Stimulated activated CD8-positive, alpha-beta memory T cell treated with anti-CD3 and anti-CD28 coated beads, Interleukin-12 subunit alpha, Interleukin-12 subunit beta, amount 100 ng/mL, for 24 hours (primary cell): Measurements from ENCODE around the gene LNX2.

Experiments used
- DNase-seq: peaks from one replicate; pipeline ENCODE4 v3.0.0-alpha.2; 2020; ENCODE audit errors: extremely low read depth

The LNX2 gene

DNA sequence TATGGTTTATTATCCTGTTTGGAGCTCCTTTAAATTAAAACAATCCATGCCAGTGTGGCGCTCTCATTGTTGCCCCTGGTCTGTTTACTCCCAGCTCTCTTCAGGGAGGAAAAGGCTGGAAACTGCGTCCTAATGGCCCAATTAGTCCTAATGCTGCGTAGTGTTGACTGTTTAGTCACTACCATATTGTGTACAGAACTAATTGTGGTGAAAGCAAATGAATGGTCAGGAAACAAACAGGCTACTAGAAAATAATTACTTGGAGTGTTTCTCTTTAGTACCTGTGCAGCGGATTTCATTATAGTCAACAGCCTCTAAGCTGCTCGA, 115.5 kb downstream of the LNX2 start:
- DNase-seq: no peak

DNA sequence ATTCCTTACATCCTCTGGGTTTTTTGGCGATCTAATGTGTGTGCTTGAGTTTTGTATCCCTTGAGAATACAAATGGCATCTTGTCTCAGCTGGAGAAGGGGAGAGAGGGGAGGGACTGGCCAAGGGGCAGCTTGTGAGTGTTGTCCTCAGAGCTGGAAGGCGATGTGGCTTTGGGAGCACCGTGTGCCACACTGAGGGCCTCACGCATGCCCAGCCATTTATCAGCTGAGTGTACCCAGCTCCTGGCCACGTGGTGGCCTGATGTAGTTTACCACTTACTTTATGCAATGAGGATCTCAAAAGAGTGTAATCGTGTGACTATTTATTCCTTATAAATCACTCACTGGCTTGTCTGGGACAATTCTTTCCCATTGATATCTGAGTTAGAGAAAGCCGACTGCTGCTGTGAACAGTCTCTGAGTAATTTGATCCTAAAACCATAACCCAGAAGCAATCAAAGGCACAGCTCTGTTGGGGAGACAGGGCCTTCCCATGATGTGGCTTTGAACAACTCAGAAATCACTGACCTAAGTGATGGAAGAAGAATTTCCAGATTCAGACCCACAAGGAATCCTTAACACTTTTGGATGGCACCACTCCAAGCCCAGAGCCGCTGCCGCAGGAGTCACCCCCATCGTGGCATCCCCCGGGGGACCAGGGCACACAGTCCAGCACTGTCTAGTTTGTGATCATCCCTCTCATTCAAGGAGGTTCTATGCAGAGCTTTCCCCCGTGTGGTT, 116.0 kb downstream of the LNX2 start:
- no peak for DNase-seq

DNA sequence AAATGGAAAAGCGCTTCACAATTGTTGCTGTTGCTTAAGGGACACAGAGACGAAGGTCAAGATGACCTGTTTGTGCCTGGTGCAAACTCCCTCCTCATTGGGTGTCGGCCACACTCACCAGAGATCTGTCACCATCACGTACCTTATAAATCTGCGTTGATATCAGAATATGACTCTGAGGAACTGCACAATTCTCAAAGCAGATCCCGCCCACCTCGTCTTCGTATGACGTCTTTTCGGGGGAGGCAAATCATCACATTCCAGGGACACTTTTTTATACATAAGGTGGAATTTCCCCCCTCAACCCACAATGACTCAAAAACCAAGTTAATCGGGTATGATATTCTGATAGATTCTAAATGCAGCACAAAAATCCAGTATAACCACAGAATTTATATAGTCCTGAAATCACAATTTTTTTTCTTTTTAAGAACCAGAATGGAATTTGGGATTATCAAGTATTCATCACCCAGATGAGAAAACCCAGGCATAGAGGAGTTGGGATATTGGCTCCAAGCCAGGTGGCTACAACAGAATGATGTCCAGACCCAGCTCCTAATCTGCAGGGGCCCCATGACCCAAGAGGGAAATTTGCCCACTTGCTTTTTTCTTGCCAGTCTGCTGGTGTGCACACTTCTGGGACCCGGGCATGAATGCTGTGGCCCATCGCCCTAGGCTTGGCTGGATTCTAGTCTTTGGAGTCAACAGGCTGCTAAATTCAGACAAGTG, 119.4 kb downstream of the LNX2 start:
- DNase-seq: no peak

DNA sequence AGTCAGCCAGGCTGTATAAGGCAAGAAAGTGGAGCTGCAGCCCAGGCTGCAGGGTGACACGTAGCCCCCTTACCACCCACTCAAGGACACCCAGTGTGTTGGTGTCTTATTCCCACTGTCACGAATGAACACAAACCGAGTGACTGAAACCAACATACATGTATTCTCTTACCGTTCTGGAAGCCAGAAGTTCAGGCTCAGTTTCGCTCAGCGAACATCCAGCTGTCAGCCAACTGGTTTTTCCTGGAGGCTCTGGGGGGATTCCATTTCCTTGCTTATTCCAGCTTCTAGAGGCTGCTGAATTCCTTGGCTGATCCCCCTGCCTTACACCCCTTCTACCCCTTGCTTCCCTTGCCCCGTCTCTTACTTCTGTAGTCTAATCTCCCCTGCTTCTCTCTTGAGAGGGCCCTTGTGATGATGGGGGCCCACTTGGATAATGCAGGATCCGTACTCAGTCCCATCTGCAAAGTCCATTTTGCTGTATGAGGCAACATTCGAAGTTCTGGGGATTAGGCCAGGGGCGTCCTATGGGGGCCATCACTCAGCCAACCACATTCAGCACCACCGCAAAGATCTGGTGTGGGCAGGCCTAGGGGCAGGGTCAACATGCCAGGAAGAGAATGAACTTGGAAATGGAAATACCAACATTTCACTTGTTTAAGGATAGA, 122.6 kb downstream of the LNX2 start:
- DNase-seq: no peak

DNA sequence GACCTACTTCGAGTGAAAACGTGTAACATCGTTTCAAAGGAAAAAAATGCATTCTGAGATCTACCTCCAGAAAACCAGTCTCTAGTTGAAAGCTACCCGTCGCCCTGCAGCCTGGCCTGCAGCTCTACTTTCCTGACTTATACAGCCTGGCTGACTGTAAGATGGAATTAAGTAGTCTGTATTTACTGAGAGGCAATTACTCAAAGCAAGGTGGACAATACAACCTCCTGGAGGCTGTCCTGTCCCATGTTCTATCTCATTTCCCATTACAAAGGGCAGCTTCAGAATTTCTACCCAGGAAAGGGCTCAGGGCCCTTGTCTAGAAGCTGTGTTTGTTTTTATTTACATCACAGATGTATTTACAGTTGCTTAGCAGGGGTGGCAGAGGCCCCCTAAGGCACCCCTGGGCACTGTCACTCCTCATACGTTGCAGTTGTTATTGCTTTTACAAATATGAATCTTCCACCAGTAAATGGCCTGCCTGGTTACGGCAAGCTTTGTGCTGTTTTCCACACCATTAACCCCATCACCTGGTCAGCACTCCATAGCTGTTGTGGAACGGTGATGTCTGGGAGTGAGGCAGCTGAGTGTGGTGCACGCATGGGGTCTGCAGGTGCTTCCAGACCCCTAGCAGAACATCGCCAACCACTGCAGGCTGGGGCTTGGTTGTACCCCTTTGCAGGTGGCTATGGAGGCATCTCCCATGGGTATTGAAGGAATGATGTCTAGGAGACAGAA, 123.6 kb downstream of the LNX2 start:
- DNase-seq: no peak

DNA sequence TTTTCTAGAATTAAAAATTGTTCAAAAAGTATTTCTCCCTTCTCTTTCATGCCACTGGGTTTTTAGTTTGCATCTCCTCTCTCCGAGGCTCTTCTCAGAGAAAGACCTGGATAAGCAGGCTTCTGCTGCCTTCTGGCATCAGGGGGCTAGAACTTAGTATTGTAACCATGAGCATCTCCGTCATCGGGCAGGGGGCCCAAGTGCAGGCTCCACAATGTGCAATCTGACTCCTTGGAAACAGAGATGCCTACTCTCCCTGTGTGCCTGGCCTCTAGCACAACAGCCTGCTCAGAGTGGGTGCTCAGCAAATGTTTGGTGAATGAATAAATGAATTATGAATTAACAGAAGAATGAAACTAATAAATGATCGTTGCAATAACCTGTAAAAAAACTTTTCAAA, 124.3 kb downstream of the LNX2 start:
- DNase-seq: no peak
